DND-41 (cell line): ENCODE measurements around the gene EML5.

ENCODE experiments used
- CTCF ChIP-seq: IDR thresholded peaks from 2 replicates; pipeline ENCODE4 v1.5.1; 2012; ENCODE audit warnings: borderline replicate concordance, low read length, moderate library complexity, mild to moderate bottlenecking; ENCODE audit not compliant: poor library complexity, severe bottlenecking; ENCODE audit errors: extremely low read depth
- EZH2 ChIP-seq: IDR thresholded peaks from 3 replicates; pipeline ENCODE4 v1.6.1; 2012; ENCODE audit warnings: borderline replicate concordance, low read depth, mild to moderate bottlenecking, moderate library complexity, low read length, inconsistent platforms; ENCODE audit not compliant: severe bottlenecking

GRCh38 chr14:88802596-88802995, 9.8 kb upstream of the EML5 start:
- no peak for TF ChIP-seq EZH2
- TF ChIP-seq CTCF: no peak
